Measurements from ENCODE around the gene LEFTY2. TPM values are rescaled to one million over a fixed set of nuclear protein-coding genes. Genes with fewer than 3 reads are reported as not detected.
"Not testable (repeated sequence)": the region's sequence is repeated elsewhere in the genome, so short reads cannot be mapped to it uniquely, and the experiment has no call there.

Gene LEFTY2
- polyA plus RNA-seq, 1 experiment = not detected

- ChIA-PET CTCF (no interaction called here), POLR2A (no interaction called here)
- TF ChIP-seq, protein P1, sequence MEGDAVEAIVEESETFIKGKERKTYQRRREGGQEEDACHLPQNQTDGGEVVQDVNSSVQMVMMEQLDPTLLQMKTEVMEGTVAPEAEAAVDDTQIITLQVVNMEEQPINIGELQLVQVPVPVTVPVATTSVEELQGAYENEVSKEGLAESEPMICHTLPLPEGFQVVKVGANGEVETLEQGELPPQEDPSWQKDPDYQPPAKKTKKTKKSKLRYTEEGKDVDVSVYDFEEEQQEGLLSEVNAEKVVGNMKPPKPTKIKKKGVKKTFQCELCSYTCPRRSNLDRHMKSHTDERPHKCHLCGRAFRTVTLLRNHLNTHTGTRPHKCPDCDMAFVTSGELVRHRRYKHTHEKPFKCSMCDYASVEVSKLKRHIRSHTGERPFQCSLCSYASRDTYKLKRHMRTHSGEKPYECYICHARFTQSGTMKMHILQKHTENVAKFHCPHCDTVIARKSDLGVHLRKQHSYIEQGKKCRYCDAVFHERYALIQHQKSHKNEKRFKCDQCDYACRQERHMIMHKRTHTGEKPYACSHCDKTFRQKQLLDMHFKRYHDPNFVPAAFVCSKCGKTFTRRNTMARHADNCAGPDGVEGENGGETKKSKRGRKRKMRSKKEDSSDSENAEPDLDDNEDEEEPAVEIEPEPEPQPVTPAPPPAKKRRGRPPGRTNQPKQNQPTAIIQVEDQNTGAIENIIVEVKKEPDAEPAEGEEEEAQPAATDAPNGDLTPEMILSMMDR (IDR thresholded peaks at IDR 0.05; ENCODE audit: insufficient read depth, low read depth, low read length) = no peak
Measured at GRCh38 chr1:225934711-225935110, 6.3 kb downstream of the LEFTY2 start.

GRCh38 chr1:225933072-225933471 lies 7.9 kb downstream of the LEFTY2 start:
- CTCF ChIA-PET = interaction anchor here (0.7 to 1.2 kb wide), 2 partner anchors 8 to 452 kb away, joined by 3 read pairs; partner anchors contain the start of gene LEFTY2
- no peak overlapping the region for H3K4me3 ChIP-seq (ENCODE audit: low read depth, low read length)
- POLR2A ChIA-PET = interaction anchor here (0.5 kb wide), 1 partner anchor 367 kb away, joined by 4 read pairs; no protein-coding TSS in a partner anchor

More at GRCh38 chr1:225934711-225935110, 6.3 kb downstream of the LEFTY2 start:
- H3K27me3 ChIP-seq (ENCODE audit: control insufficient read depth, insufficient read depth, low read length) = no peaks in the 10 kb centered on the region
- DNase-seq (ENCODE audit: low read depth) = no peak
- no peaks in the 10 kb centered on the region for H3K36me3 ChIP-seq (ENCODE audit: control insufficient read depth, insufficient read depth, low read length)
- no peak overlapping the region for H3K4me3 ChIP-seq (ENCODE audit: low read depth, low read length)

GRCh38 chr1:225931270-225932136 lies 9.5 kb downstream of the LEFTY2 start:
- DNase-seq (ENCODE audit: low read depth) = no peak
- Histone ChIP-seq H3K36me3 (ENCODE audit: control insufficient read depth, insufficient read depth, low read length) (no peaks in the 10 kb centered on the region), H3K27me3 (ENCODE audit: control insufficient read depth, insufficient read depth, low read length) (no peaks in the 10 kb centered on the region), H3K4me3 (ENCODE audit: low read depth, low read length) (no peak overlapping the region)
- CTCF ChIA-PET = interaction anchor here (1.2 kb wide), 1 partner anchor 10 kb away, joined by 3 read pairs; the partner anchor contains the start of gene LEFTY2
- TF ChIP-seq, protein P1 (IDR thresholded peaks at IDR 0.05; ENCODE audit: insufficient read depth, low read depth, low read length) = no peak
- POLR2A ChIA-PET = no interaction called here

More at GRCh38 chr1:225933072-225933471, 7.9 kb downstream of the LEFTY2 start:
- TF ChIP-seq, protein P1 (IDR thresholded peaks at IDR 0.05; ENCODE audit: insufficient read depth, low read depth, low read length) = no peak
- no peak for DNase-seq (ENCODE audit: low read depth)
- Histone ChIP-seq H3K36me3 (ENCODE audit: control insufficient read depth, insufficient read depth, low read length) (no peaks in the 10 kb centered on the region), H3K27me3 (ENCODE audit: control insufficient read depth, insufficient read depth, low read length) (no peaks in the 10 kb centered on the region)

GRCh38 chr1:225930566-225930965 lies 10.5 kb downstream of the LEFTY2 start:
- ChIA-PET CTCF (no interaction called here), POLR2A (no interaction called here)
- no peaks in the 10 kb centered on the region for H3K27me3 ChIP-seq (ENCODE audit: control insufficient read depth, insufficient read depth, low read length)
- H3K36me3 ChIP-seq (ENCODE audit: control insufficient read depth, insufficient read depth, low read length) = no peaks in the 10 kb centered on the region
- no peak for DNase-seq (ENCODE audit: low read depth)
- TF ChIP-seq, protein P1 (IDR thresholded peaks at IDR 0.05; ENCODE audit: insufficient read depth, low read depth, low read length) = no peak
- H3K4me3 ChIP-seq (ENCODE audit: low read depth, low read length) = no peak overlapping the region

DNA sequence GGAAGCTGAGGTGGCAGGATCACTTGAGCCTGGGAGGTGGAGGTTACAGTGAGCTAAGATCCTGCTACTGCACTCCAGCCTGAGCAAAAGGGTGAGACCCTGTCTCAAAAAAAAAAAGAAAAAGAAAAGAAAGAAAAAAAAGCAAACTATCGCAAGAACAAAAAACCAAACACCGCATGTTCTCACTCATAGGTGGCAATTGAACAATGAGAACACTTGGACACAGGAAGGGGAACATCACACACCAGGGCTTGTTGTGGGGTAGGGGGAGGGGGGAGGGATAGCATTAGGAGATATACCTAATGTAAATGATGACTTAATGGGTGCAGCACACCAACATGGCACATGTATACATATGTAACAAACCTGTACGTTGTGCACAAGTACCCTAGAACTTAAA lies 11.6 kb downstream of the LEFTY2 start:
- POLR2A ChIA-PET; DNase-seq (ENCODE audit: low read depth); H3K4me3 ChIP-seq (ENCODE audit: low read depth, low read length); H3K36me3 ChIP-seq (ENCODE audit: control insufficient read depth, insufficient read depth, low read length); H3K27me3 ChIP-seq (ENCODE audit: control insufficient read depth, insufficient read depth, low read length): not testable (repeated sequence)
- CTCF ChIA-PET = interaction anchor here (1.2 kb wide), 1 partner anchor 453 kb away, joined by 3 read pairs; no protein-coding TSS in a partner anchor

Measured in BJ (cell line).